ENCODE results near the gene IFNGR2.

IFNGR2 gene

DNA sequence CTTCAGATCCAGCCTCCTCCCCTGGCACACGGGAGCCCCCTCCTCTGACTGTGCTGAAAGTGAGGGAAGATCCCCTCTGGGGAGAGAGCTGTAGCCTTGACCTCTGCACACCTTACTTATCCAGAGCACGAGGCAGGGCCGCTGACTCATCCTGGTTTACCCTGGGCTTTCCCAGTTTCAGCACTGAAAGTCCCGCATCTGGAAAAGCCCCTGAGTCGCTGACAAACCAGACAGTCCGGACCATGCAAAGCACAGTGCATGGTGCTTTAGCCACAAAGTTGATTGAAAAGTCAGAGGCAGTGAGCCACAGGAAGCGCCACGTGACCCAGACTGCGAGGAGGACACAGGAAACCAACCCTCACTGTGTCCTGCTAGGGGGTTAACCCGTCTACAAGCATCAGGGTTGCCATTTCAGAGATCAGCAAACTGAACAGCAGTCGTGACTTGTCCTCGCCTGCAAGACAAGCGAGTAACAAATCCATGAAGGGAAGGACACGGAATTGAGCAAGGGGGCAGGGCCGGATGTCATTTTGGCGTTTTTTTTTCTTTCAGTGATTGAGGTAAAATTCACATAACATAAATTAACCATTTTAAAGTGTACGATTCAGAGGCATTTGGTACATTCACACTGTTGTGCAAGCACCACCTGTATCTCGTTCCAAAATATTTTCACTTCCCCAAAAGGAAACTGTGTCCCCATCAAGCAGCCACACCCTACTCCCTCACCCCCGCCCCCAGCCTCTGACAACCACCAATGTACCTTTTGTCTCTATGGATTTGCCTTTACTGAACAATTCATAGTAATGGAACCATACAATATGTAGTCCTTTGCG, 19.9 kb upstream of the IFNGR2 start:
- ChIA-PET POLR2A (ENCODE audit: low non-redundant PET) (interaction anchor here (0.5 to 1.0 kb wide), 2 partner anchors 15 to 94 kb away, joined by 3 read pairs; no protein-coding TSS in a partner anchor), CTCF (no interaction called here)
- TF ChIP-seq, protein P1, sequence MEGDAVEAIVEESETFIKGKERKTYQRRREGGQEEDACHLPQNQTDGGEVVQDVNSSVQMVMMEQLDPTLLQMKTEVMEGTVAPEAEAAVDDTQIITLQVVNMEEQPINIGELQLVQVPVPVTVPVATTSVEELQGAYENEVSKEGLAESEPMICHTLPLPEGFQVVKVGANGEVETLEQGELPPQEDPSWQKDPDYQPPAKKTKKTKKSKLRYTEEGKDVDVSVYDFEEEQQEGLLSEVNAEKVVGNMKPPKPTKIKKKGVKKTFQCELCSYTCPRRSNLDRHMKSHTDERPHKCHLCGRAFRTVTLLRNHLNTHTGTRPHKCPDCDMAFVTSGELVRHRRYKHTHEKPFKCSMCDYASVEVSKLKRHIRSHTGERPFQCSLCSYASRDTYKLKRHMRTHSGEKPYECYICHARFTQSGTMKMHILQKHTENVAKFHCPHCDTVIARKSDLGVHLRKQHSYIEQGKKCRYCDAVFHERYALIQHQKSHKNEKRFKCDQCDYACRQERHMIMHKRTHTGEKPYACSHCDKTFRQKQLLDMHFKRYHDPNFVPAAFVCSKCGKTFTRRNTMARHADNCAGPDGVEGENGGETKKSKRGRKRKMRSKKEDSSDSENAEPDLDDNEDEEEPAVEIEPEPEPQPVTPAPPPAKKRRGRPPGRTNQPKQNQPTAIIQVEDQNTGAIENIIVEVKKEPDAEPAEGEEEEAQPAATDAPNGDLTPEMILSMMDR (conservative IDR thresholded peaks at IDR 0.05; ENCODE audit: low read depth) = no peak
- peak; percentile 73 for DNase-seq (ENCODE audit: low spot score)
- peak overlapping the region; percentile 99 for H3K27ac ChIP-seq

GRCh38 chr21:33384841-33385331, 18.3 kb upstream of the IFNGR2 start:
- CTCF ChIA-PET = interaction anchor here (0.6 kb wide), 2 partner anchors 12 to 207 kb away, joined by 6 to 7 read pairs; no protein-coding TSS in a partner anchor
- POLR2A ChIA-PET (ENCODE audit: low non-redundant PET) = no interaction called here

GRCh38 chr21:33386222-33386784, 16.9 kb upstream of the IFNGR2 start:
- TF ChIP-seq, protein P1 (conservative IDR thresholded peaks at IDR 0.05; ENCODE audit: low read depth) = no peak
- ChIA-PET CTCF (interaction anchor here (0.6 kb wide), 1 partner anchor 238 kb away, joined by 6 read pairs; no protein-coding TSS in a partner anchor), POLR2A (ENCODE audit: low non-redundant PET) (no interaction called here)
- DNase-seq (ENCODE audit: low spot score) = no peak
- H3K27ac ChIP-seq = no peak overlapping the region

More at GRCh38 chr21:33384841-33385331, 18.3 kb upstream of the IFNGR2 start:
- peak overlapping the region; percentile 53; the same call in 1 of the 2 replicates for H3K27ac ChIP-seq
- DNase-seq (ENCODE audit: low spot score) = no peak
- TF ChIP-seq, protein P1 (conservative IDR thresholded peaks at IDR 0.05; ENCODE audit: low read depth) = no peak

DNA sequence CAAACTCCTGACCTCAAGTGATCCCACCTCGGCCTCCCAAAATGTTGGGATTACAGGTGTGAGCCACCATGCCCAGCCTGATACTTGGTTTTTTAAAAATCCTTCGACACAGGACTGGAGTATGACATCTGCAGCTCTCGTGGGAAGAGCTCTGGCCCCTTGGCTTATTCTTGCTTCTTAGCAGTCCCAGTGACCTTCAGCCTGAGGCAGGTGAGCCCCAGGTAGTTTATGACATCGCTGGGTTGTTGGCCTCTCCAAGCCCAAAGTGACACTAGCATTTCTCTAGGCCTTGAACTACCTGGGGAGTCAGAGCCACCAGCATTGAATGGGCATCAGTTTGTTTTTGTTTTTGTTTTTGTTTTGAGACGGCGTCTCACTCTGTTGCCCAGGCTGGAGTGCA, 15.9 kb upstream of the IFNGR2 start:
- ChIA-PET POLR2A (ENCODE audit: low non-redundant PET) (no interaction called here), CTCF (no interaction called here)
- no peak for DNase-seq (ENCODE audit: low spot score)
- TF ChIP-seq, protein P1 (conservative IDR thresholded peaks at IDR 0.05; ENCODE audit: low read depth) = no peak
- peak overlapping the region; percentile 27 for H3K27ac ChIP-seq

DNA sequence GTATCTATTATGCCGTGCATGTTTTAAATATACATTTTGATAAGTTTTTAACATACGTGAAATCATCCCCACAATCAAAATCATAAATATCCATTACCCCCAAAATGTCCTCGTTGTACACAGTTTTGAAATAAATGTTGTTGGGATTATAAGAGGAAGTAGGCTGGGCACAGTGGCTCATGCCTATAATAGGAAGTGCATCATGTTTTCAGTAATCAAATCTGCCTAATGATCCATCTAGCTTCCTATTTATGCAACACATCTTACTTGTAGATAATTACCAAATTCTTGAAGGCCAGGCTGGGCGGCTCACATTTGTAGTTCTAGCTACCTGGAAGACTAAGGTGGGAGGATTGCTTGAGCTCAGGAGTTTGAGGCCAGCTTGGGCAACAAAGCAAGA, 15.0 kb upstream of the IFNGR2 start:
- no peak for DNase-seq (ENCODE audit: low spot score)

GRCh38 chr21:33390479-33390878, 12.7 kb upstream of the IFNGR2 start:
- POLR2A ChIA-PET (ENCODE audit: low non-redundant PET) = no interaction called here
- DNase-seq (ENCODE audit: low spot score) = peak; percentile 51
- TF ChIP-seq, protein P1 (conservative IDR thresholded peaks at IDR 0.05; ENCODE audit: low read depth) = no peak
- peak overlapping the region; percentile 80 for H3K27ac ChIP-seq
- CTCF ChIA-PET = interaction anchor here (2.0 kb wide), 1 partner anchor 29 kb away, joined by 6 read pairs; no protein-coding TSS in a partner anchor

More for the DNA sequence above, 15.0 kb upstream of the IFNGR2 start:
- ChIA-PET POLR2A (ENCODE audit: low non-redundant PET) (no interaction called here), CTCF (no interaction called here)
- TF ChIP-seq, protein P1 (conservative IDR thresholded peaks at IDR 0.05; ENCODE audit: low read depth) = no peak
- H3K27ac ChIP-seq = no peak overlapping the region
